ENCODE measurements around the gene LRP2BP.

- TF ChIP-seq CTCF (IDR thresholded peaks at IDR 0.05) (no peak), POLR2AphosphoS5 (IDR thresholded peaks at IDR 0.05) (no peak)
Measured at GRCh38 chr4:185332575-185333464, 62.9 kb downstream of the LRP2BP start.

Measured in breast epithelium (tissue), 3 donors.